ENCODE data around the gene ATG9B.
A peak's percentile ranks its signal among the peaks of the same experiment; 100 is the strongest.

- no peak for TF ChIP-seq SP4 (CRISPR knock-in tag; IDR thresholded peaks at IDR 0.05)
- TF ChIP-seq CTCF (CRISPR knock-in tag; IDR thresholded peaks at IDR 0.05) = peak; percentile 64
- TF ChIP-seq SNRNP70 (IDR thresholded peaks at IDR 0.05; ENCODE audit: low read depth, low read length) = no peak
- TF ChIP-seq ZNF704 (CRISPR knock-in tag; IDR thresholded peaks at IDR 0.05; ENCODE audit: borderline replicate concordance) = no peak
- TF ChIP-seq RNF2 (conservative IDR thresholded peaks at IDR 0.05; ENCODE audit: low read depth) = no peak
- peak; percentile 45; the same call in 1 of the 2 replicates for TF ChIP-seq POLR2AphosphoS5 (IDR thresholded peaks at IDR 0.05; ENCODE audit: low read depth, low read length)
- TF ChIP-seq ZFP36 (IDR thresholded peaks at IDR 0.05; ENCODE audit: borderline replicate concordance, low read depth, low read length, partially characterized antibody) = no peak
- TF ChIP-seq XRCC5 (optimal IDR thresholded peaks at IDR 0.05; ENCODE audit: low read length) = no peak
Measured at GRCh38 chr7:151009327-151010036, 14.8 kb downstream of the ATG9B start.
